ENCODE measurements around the gene SLC25A17.
"Not testable (repeated sequence)": the region's sequence is repeated elsewhere in the genome, so short reads cannot be mapped to it uniquely, and the experiment has no call there.

The SLC25A17 gene

GRCh38 chr22:40818747-40819598, at the start of gene SLC25A17:
Gene SLC25A17 (minus strand): TSS chr22:40819346. CDS start chr22:40819248, 98 bp downstream.
- no peak for TF ChIP-seq ZNF274 (IDR thresholded peaks at IDR 0.05; ENCODE audit: low read depth, low read length)
- peak within 1 kb of the TSS; percentile 84 for H3K4me3 ChIP-seq (ENCODE audit: low read length)

GRCh38 chr22:40868379-40868778, 49.2 kb upstream of the SLC25A17 start:
- not testable (repeated sequence) for H3K4me3 ChIP-seq (ENCODE audit: low read length)

- no peak for TF ChIP-seq ZNF274 (IDR thresholded peaks at IDR 0.05; ENCODE audit: low read depth, low read length)
- no peak overlapping the region for H3K4me3 ChIP-seq (ENCODE audit: low read length)
Measured at GRCh38 chr22:40867109-40867508, 48.0 kb upstream of the SLC25A17 start.

GRCh38 chr22:40862537-40862936, 43.4 kb upstream of the SLC25A17 start:
- H3K4me3 ChIP-seq (ENCODE audit: low read length), result no peak overlapping the region
- no peak for TF ChIP-seq ZNF274 (IDR thresholded peaks at IDR 0.05; ENCODE audit: low read depth, low read length)

GRCh38 chr22:40862013-40862412, 42.9 kb upstream of the SLC25A17 start, which contains the start of gene DNAJB7:
Gene DNAJB7 (minus strand): TSS chr22:40862113. CDS start chr22:40861994, 119 bp downstream.
- TF ChIP-seq ZNF274 (IDR thresholded peaks at IDR 0.05; ENCODE audit: low read depth, low read length), result no peak
- no peak within 1 kb of the TSS for H3K4me3 ChIP-seq (ENCODE audit: low read length)

- peak overlapping the region; percentile 93 for H3K4me3 ChIP-seq (ENCODE audit: low read length)
- no peak for TF ChIP-seq ZNF274 (IDR thresholded peaks at IDR 0.05; ENCODE audit: low read depth, low read length)
Measured at GRCh38 chr22:40857309-40857855, 38.2 kb upstream of the SLC25A17 start.

GRCh38 chr22:40856513-40857308, 37.6 kb upstream of the SLC25A17 start, which contains the start of the genes ST13 and XPNPEP3:
Gene ST13 (minus strand): TSS chr22:40856639. CDS start chr22:40856540, 99 bp downstream.
Gene XPNPEP3 (plus strand): TSS chr22:40857148. CDS start chr22:40857182, 34 bp downstream.
- H3K4me3 ChIP-seq (ENCODE audit: low read length), result peak within 1 kb of the TSS; percentile 93
- TF ChIP-seq ZNF274 (IDR thresholded peaks at IDR 0.05; ENCODE audit: low read depth, low read length), result no peak

GRCh38 chr22:40855979-40856512, 36.9 kb upstream of the SLC25A17 start:
- no peak for TF ChIP-seq ZNF274 (IDR thresholded peaks at IDR 0.05; ENCODE audit: low read depth, low read length)
- H3K4me3 ChIP-seq (ENCODE audit: low read length), result peak overlapping the region; percentile 93

- TF ChIP-seq ZNF274 (IDR thresholded peaks at IDR 0.05; ENCODE audit: low read depth, low read length), result no peak
- H3K4me3 ChIP-seq (ENCODE audit: low read length), result peak overlapping the region; percentile 93
Measured at GRCh38 chr22:40855071-40855978, 36.2 kb upstream of the SLC25A17 start.

- TF ChIP-seq ZNF274 (IDR thresholded peaks at IDR 0.05; ENCODE audit: low read depth, low read length), result no peak
- H3K4me3 ChIP-seq (ENCODE audit: low read length), result peak overlapping the region; percentile 10; the same call in 1 of the 2 replicates
Measured at GRCh38 chr22:40853961-40854360, 34.8 kb upstream of the SLC25A17 start.

- TF ChIP-seq ZNF274 (IDR thresholded peaks at IDR 0.05; ENCODE audit: low read depth, low read length), result no peak
- no peak overlapping the region; the same call in 1 of the 2 replicates for H3K4me3 ChIP-seq (ENCODE audit: low read length)
Measured at GRCh38 chr22:40853333-40853732, 34.2 kb upstream of the SLC25A17 start.

- not testable (repeated sequence) for H3K4me3 ChIP-seq (ENCODE audit: low read length)
Measured at GRCh38 chr22:40845816-40846215, 26.7 kb upstream of the SLC25A17 start.

GRCh38 chr22:40844951-40845350, 25.8 kb upstream of the SLC25A17 start:
- no peak for TF ChIP-seq ZNF274 (IDR thresholded peaks at IDR 0.05; ENCODE audit: low read depth, low read length)
- no peak overlapping the region for H3K4me3 ChIP-seq (ENCODE audit: low read length)

Data from GM08714 (cell line).